Stimulated activated CD4-positive, alpha-beta T cell treated with anti-CD3 and anti-CD28 coated beads, Interleukin-1b, Interleukin-23, amount 100 ng/mL, for 48 hours (primary cell): ENCODE data around the gene RAC2.

Experiments used
- DNase-seq: peaks from one replicate; pipeline ENCODE4 v3.0.0-alpha.2; 2020

Gene RAC2

DNA sequence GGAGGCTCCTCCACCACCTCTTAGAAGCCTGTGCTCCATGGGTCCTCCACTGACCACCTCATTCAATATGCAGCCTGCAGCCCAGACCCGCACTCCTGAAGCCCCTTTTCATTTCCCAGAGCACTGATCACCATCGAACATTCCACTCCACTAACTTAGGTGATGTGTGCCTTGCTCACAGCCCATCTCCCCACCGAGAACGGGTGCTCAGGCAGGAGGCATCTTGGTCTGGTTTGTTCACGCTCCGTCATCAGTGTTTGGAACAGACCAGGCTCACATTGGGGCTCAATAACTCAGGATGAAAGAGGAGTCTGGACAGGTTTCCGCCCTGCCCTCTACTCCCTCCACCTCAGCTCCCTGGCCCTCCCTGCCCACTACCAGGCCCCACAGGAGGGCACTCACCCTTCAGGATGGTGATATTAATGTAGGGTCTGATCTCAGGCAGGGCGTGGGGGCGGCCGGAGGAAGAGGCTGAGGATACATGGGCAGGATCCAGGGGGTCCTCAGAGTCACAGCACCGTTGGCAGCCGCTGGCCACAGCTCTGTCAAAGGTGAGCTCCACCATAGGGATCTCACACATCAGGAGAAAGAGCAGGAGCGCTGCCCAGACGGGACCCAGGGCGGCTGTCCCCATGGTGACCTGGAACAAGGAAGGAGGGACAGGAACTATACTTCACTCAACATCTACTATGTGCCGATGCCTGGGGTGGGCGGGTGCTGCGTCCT lies 59.1 kb downstream of the RAC2 start:
- DNase-seq, result no peak

- DNase-seq, result no peak
These were observed 59.7 kb downstream of the RAC2 start for GRCh38 chr22:37184380-37184755.

GRCh38 chr22:37183432-37184379 lies 60.4 kb downstream of the RAC2 start:
- no peak for DNase-seq

DNA sequence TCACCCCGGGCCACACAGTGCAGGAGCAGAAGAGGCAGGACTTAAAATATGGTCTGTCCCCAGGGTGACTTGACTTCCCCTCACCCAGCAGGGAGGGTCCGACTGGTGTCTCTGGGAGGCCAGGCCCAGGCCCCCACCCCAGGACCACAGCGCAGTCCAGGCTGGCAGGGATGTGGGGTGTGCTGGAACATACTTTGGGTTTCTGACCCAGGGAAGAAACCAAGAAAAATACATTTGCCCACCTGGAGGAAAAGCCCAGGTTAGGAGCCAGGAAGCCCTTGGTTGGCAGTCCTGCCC lies 61.2 kb downstream of the RAC2 start:
- no peak for DNase-seq

DNA sequence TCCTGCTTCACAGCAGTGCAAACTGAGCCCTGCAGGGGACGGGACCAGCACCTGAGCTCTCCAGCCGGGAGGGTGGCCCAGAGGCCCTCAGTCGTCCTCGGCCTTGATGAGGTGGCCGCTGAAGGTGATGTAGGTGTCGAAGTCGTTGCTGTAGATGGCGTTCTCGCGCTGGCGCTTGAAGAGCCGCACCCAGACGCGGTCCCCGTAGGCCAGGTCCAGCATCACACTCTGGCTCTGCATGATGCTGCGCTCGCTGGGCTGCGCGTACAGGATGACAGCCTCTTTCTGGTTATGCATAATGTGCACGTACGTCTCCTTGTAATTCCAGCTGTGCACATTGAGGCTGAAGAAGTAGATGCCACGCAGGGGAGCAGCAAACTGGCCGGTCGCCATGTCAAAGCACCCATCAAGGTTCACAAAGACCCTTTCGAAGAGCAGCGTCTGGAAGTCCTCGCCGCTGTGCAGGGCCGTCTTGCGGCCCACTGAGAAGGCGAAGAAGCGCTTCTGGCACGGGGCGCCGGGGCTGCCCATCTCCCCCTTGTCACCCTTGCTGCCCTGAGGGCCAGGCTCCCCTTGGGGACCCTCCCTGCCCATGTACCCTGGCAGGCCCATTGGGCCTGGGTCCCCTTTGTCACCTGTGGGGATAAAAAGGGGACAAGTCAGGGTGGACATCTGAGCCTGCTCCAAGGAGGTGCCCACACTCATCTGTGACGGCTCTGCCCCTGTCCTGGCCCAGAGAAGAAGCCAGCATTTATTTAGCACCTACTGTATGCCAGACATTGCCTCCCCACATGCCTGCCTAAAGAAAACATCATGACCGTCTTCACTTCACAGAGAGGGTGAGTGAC lies 61.7 kb downstream of the RAC2 start:
- DNase-seq, result no peak

DNA sequence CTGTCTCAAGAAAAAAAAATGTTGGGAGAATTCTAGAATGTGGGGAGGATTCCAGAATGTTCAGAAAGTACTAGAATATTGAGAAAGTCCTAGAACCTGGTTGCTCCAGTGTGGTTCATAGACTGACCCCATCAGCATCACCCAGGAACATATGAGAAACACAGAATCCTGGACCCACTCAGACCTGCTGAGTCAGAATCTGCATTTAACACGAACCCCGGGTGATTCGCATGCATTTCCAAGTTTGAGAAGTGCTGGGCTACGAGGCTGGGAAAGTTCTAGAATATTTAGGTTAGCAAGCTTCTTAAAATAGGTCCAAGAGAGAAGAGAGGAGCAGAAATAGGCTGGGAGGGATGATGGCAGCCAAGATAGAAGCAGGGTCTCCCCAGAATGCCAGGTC lies 62.4 kb downstream of the RAC2 start:
- DNase-seq, result no peak

- DNase-seq, result no peak
These were observed 63.4 kb downstream of the RAC2 start for GRCh38 chr22:37180531-37181231.

- DNase-seq, result no peak
These were observed 64.2 kb downstream of the RAC2 start for GRCh38 chr22:37179622-37180420.

DNA sequence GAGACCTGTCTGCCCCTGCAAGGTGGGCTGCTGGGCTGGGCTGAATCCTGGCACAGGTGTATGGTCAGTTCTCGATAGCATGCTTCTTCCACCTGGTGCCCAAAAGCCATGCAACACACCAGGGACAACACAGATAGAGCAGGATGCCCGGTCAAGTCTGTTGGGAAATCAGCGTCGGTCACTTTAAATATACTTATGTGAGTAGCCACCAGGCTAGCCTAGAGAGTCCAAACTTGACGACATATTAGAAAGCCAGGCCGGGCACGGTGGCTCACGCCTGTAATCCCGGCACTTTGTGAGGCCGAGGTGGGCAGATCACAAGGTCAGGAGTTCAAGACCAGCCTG lies 65.0 kb downstream of the RAC2 start:
- DNase-seq, result no peak

GRCh38 chr22:37178350-37179125 lies 65.5 kb downstream of the RAC2 start:
- DNase-seq, result no peak

DNA sequence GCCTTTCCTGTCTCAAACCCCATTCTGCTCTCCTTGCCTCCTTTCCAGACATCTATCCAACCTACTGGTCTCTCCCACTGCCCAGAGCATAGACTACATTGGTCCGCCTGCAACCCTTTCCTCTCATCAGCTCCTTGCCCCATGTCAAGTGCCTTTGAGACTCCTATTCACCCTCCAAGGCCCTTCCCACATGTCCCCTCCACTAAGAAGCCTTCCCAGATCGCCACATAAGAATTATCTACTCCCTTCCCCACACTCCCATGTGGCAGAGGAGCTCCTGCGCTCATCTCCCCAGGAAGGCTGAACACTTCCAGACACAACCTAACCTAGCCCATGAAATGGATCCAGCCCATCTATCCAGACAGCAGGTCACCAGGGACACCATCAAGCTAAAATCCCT lies 66.3 kb downstream of the RAC2 start:
- no peak for DNase-seq

DNA sequence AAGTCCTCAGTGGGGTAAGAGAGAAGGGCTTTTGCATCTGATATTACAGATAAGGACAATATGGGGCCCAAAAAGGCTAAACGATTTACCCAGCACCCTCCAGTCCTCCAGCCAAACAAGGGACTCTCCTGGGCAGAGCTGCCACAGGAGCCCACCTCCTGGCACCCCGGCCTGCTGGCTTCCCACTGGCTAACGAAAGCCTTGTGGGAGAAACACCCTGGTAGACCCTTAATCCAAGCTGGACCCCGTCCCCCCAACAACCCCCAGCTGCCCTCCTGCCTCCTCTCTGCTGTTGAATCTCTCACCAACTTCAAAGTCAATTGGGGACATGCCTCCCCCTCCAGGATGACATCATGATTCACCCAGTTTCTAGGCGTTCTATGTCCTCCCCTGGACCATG lies 66.8 kb downstream of the RAC2 start:
- DNase-seq, result no peak

GRCh38 chr22:37176464-37177061 lies 67.5 kb downstream of the RAC2 start:
- no peak for DNase-seq

GRCh38 chr22:37175414-37176281 lies 68.4 kb downstream of the RAC2 start:
- no peak for DNase-seq
